Activated CD4-positive, CD25-positive, alpha-beta regulatory T cell treated with anti-CD3 and anti-CD28 coated beads, Interleukin-2, amount 50 U/mL, for 72 hours (primary cell): ENCODE data around the gene NIFK.
"Not testable (repeated sequence)": the region's sequence is repeated elsewhere in the genome, so short reads cannot be mapped to it uniquely, and the experiment has no call there.

Source experiments
- DNase-seq: peaks from one replicate; pipeline ENCODE4 v3.0.0; 2021

NIFK gene

GRCh38 chr2:121690572-121690971 is 46.1 kb downstream of the NIFK start:
- DNase-seq: not testable (repeated sequence)

GRCh38 chr2:121690095-121690494 is 46.6 kb downstream of the NIFK start:
- DNase-seq: no peak

DNA sequence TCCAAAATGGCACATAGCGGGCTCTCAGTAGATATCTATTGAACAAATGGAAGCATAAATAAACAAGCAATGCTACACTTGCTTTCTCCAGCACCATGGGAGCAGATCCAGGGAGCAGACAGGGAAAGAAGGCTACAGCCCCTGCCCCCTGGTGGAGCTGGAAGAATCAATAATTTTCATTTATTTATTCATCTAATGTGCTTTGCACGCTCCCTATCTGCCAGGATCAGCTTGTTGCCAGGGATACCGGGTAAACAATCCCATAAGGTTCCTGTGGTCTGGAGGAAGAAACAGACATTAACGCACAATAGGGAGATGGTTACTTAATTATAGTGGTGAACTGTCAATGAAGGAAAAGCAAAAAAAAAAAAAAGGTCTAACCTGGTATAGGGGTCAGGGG is 47.3 kb downstream of the NIFK start:
- DNase-seq: no peak

DNA sequence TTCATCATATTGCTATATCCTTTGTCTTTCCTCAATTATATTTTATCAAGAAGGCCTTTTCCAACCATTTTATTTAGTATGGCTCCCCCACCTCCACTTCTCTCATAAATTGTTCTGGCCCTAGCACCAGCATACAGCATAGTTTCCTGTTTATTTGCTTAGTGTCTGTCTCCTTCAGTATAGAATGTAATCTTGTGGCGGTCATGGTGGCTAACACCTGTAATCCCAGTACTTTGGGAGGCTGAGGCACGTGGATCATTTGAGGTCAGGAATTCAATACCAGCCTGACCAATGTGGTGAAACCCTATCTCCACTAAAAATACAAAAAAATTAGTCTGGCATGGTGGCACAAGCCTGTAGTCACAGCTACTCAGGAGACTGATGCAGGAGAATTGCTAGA is 47.9 kb downstream of the NIFK start:
- DNase-seq: no peak

DNA sequence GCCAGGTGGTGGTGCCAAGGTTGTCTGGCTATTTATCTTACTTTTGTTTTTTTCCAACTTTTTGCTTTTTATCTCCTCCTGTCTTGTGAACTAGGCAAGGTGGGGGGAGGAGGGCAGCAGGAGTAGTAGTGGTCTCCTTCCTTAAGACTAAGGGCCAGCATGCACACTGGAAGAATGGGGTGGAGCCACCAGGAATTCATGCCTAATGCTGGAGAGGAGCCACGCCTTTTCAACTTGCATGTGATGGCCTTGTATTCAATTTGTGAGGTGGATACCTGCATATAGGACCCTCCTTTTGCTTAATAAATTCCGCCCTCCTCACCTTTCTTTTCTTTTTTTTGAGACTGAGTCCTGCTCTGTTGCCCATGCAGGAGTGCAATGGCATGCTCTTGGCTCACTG is 49.8 kb downstream of the NIFK start:
- DNase-seq: no peak

DNA sequence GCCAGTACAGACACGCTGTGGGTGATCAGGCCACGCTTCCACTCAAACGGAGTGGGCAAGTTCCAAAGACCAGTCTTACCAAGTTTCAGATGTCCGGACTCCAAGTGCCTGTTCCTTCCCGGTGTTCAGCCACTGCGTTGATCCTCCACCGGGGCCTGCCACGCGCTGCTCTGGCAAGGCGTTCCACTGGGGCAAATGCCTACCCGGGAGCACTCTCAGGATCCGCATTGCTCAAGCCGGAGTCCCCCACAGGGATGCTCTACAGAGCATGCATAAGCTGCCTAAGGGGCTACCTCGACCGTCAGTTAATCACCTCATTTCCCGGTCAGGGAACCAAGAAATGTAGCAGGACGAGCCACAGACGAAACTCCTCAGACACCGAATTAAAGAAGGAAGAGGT is 50.5 kb downstream of the NIFK start:
- DNase-seq: no peak

GRCh38 chr2:121682396-121683298 is 54.0 kb downstream of the NIFK start:
- DNase-seq: no peak

- no peak for DNase-seq
These were observed 58.8 kb downstream of the NIFK start for GRCh38 chr2:121677855-121678254.
